Measurements from ENCODE around the gene CASK.
"Not testable (repeated sequence)": the region's sequence is repeated elsewhere in the genome, so short reads cannot be mapped to it uniquely, and the experiment has no call there.

CASK gene

GRCh38 chrX:41688156-41688555 is 235.2 kb downstream of the CASK start:
- DNase-seq, result no peak

- DNase-seq, result no peak
These were observed 236.6 kb downstream of the CASK start for GRCh38 chrX:41686788-41687187.

GRCh38 chrX:41684940-41685339 is 238.4 kb downstream of the CASK start:
- no peak for DNase-seq

GRCh38 chrX:41684138-41684537 is 239.2 kb downstream of the CASK start:
- no peak for DNase-seq

- DNase-seq, result no peak
These were observed 245.9 kb downstream of the CASK start for GRCh38 chrX:41677183-41678060.

GRCh38 chrX:41676361-41676760 is 247.0 kb downstream of the CASK start:
- not testable (repeated sequence) for DNase-seq

- no peak for DNase-seq
These were observed 250.7 kb downstream of the CASK start for GRCh38 chrX:41672643-41673042.

GRCh38 chrX:41671082-41671481 is 252.3 kb downstream of the CASK start:
- no peak for DNase-seq

- DNase-seq, result no peak
These were observed 253.2 kb downstream of the CASK start for GRCh38 chrX:41670112-41670511.

GRCh38 chrX:41667631-41668030 is 255.7 kb downstream of the CASK start:
- no peak for DNase-seq

GRCh38 chrX:41666251-41666650 is 257.1 kb downstream of the CASK start:
- DNase-seq, result no peak

GRCh38 chrX:41665686-41666085 is 257.7 kb downstream of the CASK start:
- no peak for DNase-seq

- DNase-seq, result no peak
These were observed 258.4 kb downstream of the CASK start for GRCh38 chrX:41664908-41665307.

GRCh38 chrX:41664375-41664901 is 258.9 kb downstream of the CASK start:
- no peak for DNase-seq

- DNase-seq, result no peak
These were observed 261.8 kb downstream of the CASK start for GRCh38 chrX:41661366-41662095.

- DNase-seq, result no peak
These were observed 267.7 kb downstream of the CASK start for GRCh38 chrX:41655631-41656030.

- DNase-seq, result no peak
These were observed 268.3 kb downstream of the CASK start for GRCh38 chrX:41655101-41655500.

GRCh38 chrX:41653125-41653524 is 270.2 kb downstream of the CASK start:
- DNase-seq, result no peak

GRCh38 chrX:41646201-41646600 is 277.2 kb downstream of the CASK start:
- DNase-seq, result not testable (repeated sequence)

GRCh38 chrX:41634284-41634683 is 289.1 kb downstream of the CASK start:
- DNase-seq, result no peak

- no peak for DNase-seq
These were observed 293.3 kb downstream of the CASK start for GRCh38 chrX:41630091-41630490.

GRCh38 chrX:41629539-41629938 is 293.8 kb downstream of the CASK start:
- no peak for DNase-seq

- DNase-seq, result no peak
These were observed 302.1 kb downstream of the CASK start for GRCh38 chrX:41621222-41621723.

- no peak for DNase-seq
These were observed 304.1 kb downstream of the CASK start for GRCh38 chrX:41619221-41619620.
